A549 treated with GW870086 at 1 μM for 4 hours (cell line): Measurements from ENCODE around the gene PFDN1. TPM values are rescaled to one million over a fixed set of nuclear protein-coding genes. Genes with fewer than 3 reads are reported as not detected.

Experiments
- total RNA-seq: library from RNA; stranded (reverse); fragments of 200-300 nt; extraction: Qiagen RNA extraction; gene quantifications from 5 replicates; pipeline ENCODE4 v1.2.3, GENCODE V29; 2022; ENCODE audit warnings: low read depth

Gene PFDN1, protein sequence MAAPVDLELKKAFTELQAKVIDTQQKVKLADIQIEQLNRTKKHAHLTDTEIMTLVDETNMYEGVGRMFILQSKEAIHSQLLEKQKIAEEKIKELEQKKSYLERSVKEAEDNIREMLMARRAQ
- 89.8 to 116 TPM (median 93.0 TPM) in 5 replicates for total RNA-seq

GRCh38 chr5:140302786-140303639 is at the start of gene PFDN1:
PFDN1 (minus strand) TSS chr5:140303101; CDS start chr5:140303073, 28 bp downstream.

DNA sequence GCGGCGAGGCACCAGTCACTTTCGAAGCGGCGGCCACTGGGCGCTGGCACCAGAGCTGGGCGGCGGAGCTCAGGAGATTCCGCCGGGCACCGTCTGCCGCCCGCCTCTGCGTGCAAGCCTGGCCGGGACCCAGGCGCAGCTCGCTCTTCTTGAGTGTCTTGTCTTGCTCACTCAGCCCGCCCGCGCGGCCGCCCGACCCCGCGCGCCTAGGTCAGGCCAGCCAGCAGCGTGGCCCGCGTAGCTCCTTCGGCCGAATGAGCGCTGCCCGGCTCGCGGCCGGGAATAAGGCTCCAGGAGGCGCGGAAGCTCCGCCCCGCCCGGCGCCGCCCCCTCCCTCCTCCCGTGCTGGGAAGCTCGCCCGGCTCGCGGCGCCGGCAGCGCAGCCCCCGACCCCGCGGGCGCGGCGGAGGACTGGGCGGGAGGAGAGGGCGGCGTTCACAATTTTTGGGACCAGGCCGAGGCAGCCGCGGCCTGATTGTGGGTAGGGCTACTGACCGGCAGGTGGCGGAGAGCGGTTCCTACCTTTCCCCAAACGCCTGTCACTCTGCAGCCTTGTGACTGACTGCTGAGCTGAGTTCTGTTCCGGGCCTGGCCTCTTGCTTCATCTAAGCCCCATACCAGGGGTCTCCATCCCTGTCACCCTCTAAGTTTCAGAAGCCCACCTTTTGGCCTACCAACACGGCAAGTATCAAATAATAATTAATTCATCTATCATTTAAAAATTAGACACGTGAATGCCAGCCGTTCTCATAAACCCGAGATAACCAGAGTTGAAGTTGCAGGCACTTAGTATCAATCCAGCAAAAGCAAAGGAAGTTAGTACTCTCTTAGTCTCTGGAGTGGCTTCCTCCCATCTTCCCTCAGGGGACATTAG is 43.7 kb upstream of the PFDN1 start, which contains the start of gene HBEGF:
Gene HBEGF, minus strand, starts transcription at position 256 of the 874 bp plus-strand sequence. CDS start 275 bp downstream, outside the sequence.

Other genes starting within 250 kb of the PFDN1 start
- 3.8 to 6.5 TPM (median 5.7 TPM) in 5 replicates for gene PURA, start 189.0 kb downstream of the PFDN1 start, total RNA-seq
- gene IGIP, start 177.2 kb downstream of the PFDN1 start, total RNA-seq, result 0.75 to 1.0 TPM (median 0.83 TPM) in 5 replicates
- 157 to 230 TPM (median 166 TPM) in 5 replicates for gene CYSTM1, start 127.9 kb downstream of the PFDN1 start, total RNA-seq
- gene HBEGF, start 43.5 kb upstream of the PFDN1 start, total RNA-seq, result 5.2 to 6.3 TPM (median 5.7 TPM) in 5 replicates
- 0.09 to 0.18 TPM (median 0.10 TPM) in 3 of 5 replicates, not detected in the others for gene SLC4A9, start 57.1 kb upstream of the PFDN1 start, total RNA-seq
- gene ANKHD1, start 98.7 kb upstream of the PFDN1 start, total RNA-seq, result 41.9 to 54.7 TPM (median 52.8 TPM) in 5 replicates
- 1.1 to 3.0 TPM (median 2.1 TPM) in 5 replicates for gene EIF4EBP3, start 244.6 kb upstream of the PFDN1 start, total RNA-seq